WTC11 (cell line): ENCODE results near the gene TNP2. TPM values are rescaled to one million over a fixed set of nuclear protein-coding genes. Genes with fewer than 3 reads are reported as not detected.

Experiments
- ATAC-seq: fragments of 200-7000 bp; cut with Tn5 transposase; 2 replicates; pipeline ENCODE4 v1.10.0; 2021; ENCODE audit warnings: mild to moderate bottlenecking, moderate library complexity
- CTCF ChIA-PET: fragments of 300-600 bp; sonication (Branson Sonifier 250); formaldehyde crosslinking; loops from one replicate; lab custom pipeline; 2021; ENCODE audit warnings: antibody characterized with exemption; lab: Charles Lee
- POLR2A ChIA-PET: fragments of 350-600 bp; sonication (Branson Sonifier 250); formaldehyde crosslinking; loops from one replicate; lab custom pipeline; 2021; ENCODE audit warnings: antibody characterized with exemption; lab: Charles Lee
- DNase-seq: peaks from one replicate; pipeline ENCODE4 v3.0.0; 2021; ENCODE audit warnings: low spot score
- H3K27ac Mint-ChIP-seq: 2 replicates; pipeline ENCODE4 v1.8.0; 2021; ENCODE audit warnings: mixed read lengths
- H3K27me3 Mint-ChIP-seq: 2 replicates; pipeline ENCODE4 v1.8.0; 2021; ENCODE audit warnings: low read depth, mild to moderate bottlenecking, moderate library complexity, mixed read lengths
- H3K36me3 Mint-ChIP-seq: 2 replicates; pipeline ENCODE4 v1.8.0; 2021; ENCODE audit warnings: mixed read lengths
- H3K4me1 Mint-ChIP-seq: 2 replicates; pipeline ENCODE4 v1.8.0; 2022; ENCODE audit warnings: mixed read lengths
- H3K4me3 Mint-ChIP-seq: 2 replicates; pipeline ENCODE4 v1.8.0; 2021; ENCODE audit warnings: mild to moderate bottlenecking, moderate library complexity, mixed read lengths
- H3K9me3 Mint-ChIP-seq: 2 replicates; pipeline ENCODE4 v1.8.0; 2021; ENCODE audit warnings: mixed read lengths
- ATF3 ChIP-seq: sonication (generic); formaldehyde crosslinking; conservative IDR thresholded peaks from 2 replicates; pipeline ENCODE4 v1.8.1; 2022; ENCODE audit warnings: mild to moderate bottlenecking, missing genetic modification reagents
- CREB1 ChIP-seq: sonication (generic); formaldehyde crosslinking; IDR thresholded peaks from 2 replicates; pipeline ENCODE4 v1.8.0; 2023; ENCODE audit warnings: mild to moderate bottlenecking, missing genetic modification reagents
- ELF4 ChIP-seq: sonication (generic); formaldehyde crosslinking; IDR thresholded peaks from 2 replicates; pipeline ENCODE4 v1.8.1; 2022; ENCODE audit warnings: low read depth, mild to moderate bottlenecking, moderate library complexity, missing genetic modification reagents
- EMX1 ChIP-seq: fragments of 250-450 bp; sonication (Bioruptor Pico); IDR thresholded peaks from 2 replicates; pipeline ENCODE4 v1.8.0; 2021; ENCODE audit warnings: mild to moderate bottlenecking
- ERG ChIP-seq: fragments of 250-450 bp; sonication (Bioruptor Pico); IDR thresholded peaks from 2 replicates; pipeline ENCODE4 v1.8.0; 2021; ENCODE audit warnings: mild to moderate bottlenecking
- ESRRA ChIP-seq: sonication (generic); formaldehyde crosslinking; IDR thresholded peaks from 2 replicates; pipeline ENCODE4 v1.8.1; 2022; ENCODE audit warnings: mild to moderate bottlenecking, missing genetic modification reagents, borderline replicate concordance
- FOXP1 ChIP-seq: sonication (generic); formaldehyde crosslinking; IDR thresholded peaks from 2 replicates; pipeline ENCODE4 v1.8.0; 2022; ENCODE audit warnings: missing genetic modification reagents, mild to moderate bottlenecking, moderate library complexity, borderline replicate concordance
- HMGXB4 ChIP-seq: sonication (generic); formaldehyde crosslinking; IDR thresholded peaks from 2 replicates; pipeline ENCODE4 v1.8.1; 2023; ENCODE audit warnings: mild to moderate bottlenecking, moderate library complexity, missing genetic modification reagents
- MYBL2 ChIP-seq: sonication (generic); formaldehyde crosslinking; IDR thresholded peaks from 2 replicates; pipeline ENCODE4 v1.8.1; 2023; ENCODE audit warnings: mild to moderate bottlenecking, moderate library complexity, missing genetic modification reagents
- NFATC4 ChIP-seq: fragments of 250-450 bp; sonication (Bioruptor Pico); IDR thresholded peaks from 2 replicates; pipeline ENCODE4 v1.9.0; 2021; ENCODE audit warnings: mild to moderate bottlenecking
- TCF7 ChIP-seq: sonication (generic); formaldehyde crosslinking; IDR thresholded peaks from 2 replicates; pipeline ENCODE4 v1.8.0; 2022; ENCODE audit warnings: mild to moderate bottlenecking, low read depth, missing genetic modification reagents, moderate library complexity
- ZBTB21 ChIP-seq: sonication (generic); formaldehyde crosslinking; IDR thresholded peaks from 2 replicates; pipeline ENCODE4 v1.8.1; 2023; ENCODE audit warnings: mild to moderate bottlenecking, missing genetic modification reagents, borderline replicate concordance
- ZNF317 ChIP-seq: sonication (generic); formaldehyde crosslinking; IDR thresholded peaks from 2 replicates; pipeline ENCODE4 v1.8.1; 2023; ENCODE audit warnings: low read depth, mild to moderate bottlenecking, moderate library complexity, missing genetic modification reagents, borderline replicate concordance
- ZNF532 ChIP-seq: fragments of 250-450 bp; sonication (Bioruptor Pico); IDR thresholded peaks from 2 replicates; pipeline ENCODE4 v1.9.0; 2021; ENCODE audit warnings: mild to moderate bottlenecking, borderline replicate concordance
- ZNF671 ChIP-seq: fragments of 250-450 bp; sonication (Bioruptor Pico); IDR thresholded peaks from 2 replicates; pipeline ENCODE4 v1.8.0; 2021; ENCODE audit warnings: mild to moderate bottlenecking
- total RNA-seq: library from RNA; stranded (reverse); gene quantifications from 3 replicates; pipeline ENCODE4 v1.2.3, GENCODE V29; 2021

The TNP2 gene
- total RNA-seq, 1 experiment from 2014 or later, result not detected

- TF ChIP-seq ZNF532 (CRISPR knock-in tag), result peak; percentile 7; the same call in 1 of the 2 replicates
- no peak for TF ChIP-seq ZBTB21 (CRISPR knock-in tag)
- 0 out of 2 replicates have a peak, but pooled peaks have one; percentile 21 for TF ChIP-seq NFATC4 (CRISPR knock-in tag)
- no peak for TF ChIP-seq ZNF317 (CRISPR knock-in tag)
- peak; percentile 67; the same call in 1 of the 2 replicates for TF ChIP-seq EMX1 (CRISPR knock-in tag)
Observed at GRCh38 chr16:11250091-11250785, 18.9 kb downstream of the TNP2 start (continued).

GRCh38 chr16:11249233-11250061 lies 19.7 kb downstream of the TNP2 start:
- ATAC-seq, result peak; percentile 10
- 0 out of 2 replicates have a peak, but pooled peaks have one; percentile 34 for TF ChIP-seq TCF7 (CRISPR knock-in tag)
- no peak for TF ChIP-seq HMGXB4 (CRISPR knock-in tag)
- TF ChIP-seq FOXP1 (CRISPR knock-in tag), result peak; percentile 57; the same call in 1 of the 2 replicates
- TF ChIP-seq MYBL2, result peak; percentile 64; the same call in 1 of the 2 replicates
- TF ChIP-seq CREB1 (CRISPR knock-in tag), result no peak
- peak; percentile 64; the same call in 1 of the 2 replicates for TF ChIP-seq ATF3 (CRISPR knock-in tag)
- TF ChIP-seq ZNF671, result 0 out of 2 replicates have a peak, but pooled peaks have one; percentile 4
- peak; percentile 38; the same call in 1 of the 2 replicates for TF ChIP-seq ESRRA (CRISPR knock-in tag)
- no peak for TF ChIP-seq ELF4 (CRISPR knock-in tag)
- no peak for DNase-seq
- Mint-ChIP-seq H3K4me3 (no peak overlapping the region), H3K36me3 (peaks cover 17% of the 10 kb centered on the region), H3K9me3 (no peaks in the 10 kb centered on the region), H3K27ac (peak overlapping the region; percentile 84), H3K4me1 (peaks cover 32% of the 10 kb centered on the region), H3K27me3 (no peaks in the 10 kb centered on the region)
- CTCF ChIA-PET, result interaction anchor here (1.1 kb wide), 1 partner anchor 278 kb away, joined by 4 read pairs; no protein-coding TSS in a partner anchor
- POLR2A ChIA-PET, result interaction anchor here (0.6 kb wide), 1 partner anchor 116 kb away, joined by 5 read pairs; no protein-coding TSS in a partner anchor

GRCh38 chr16:11248133-11248532 lies 21.0 kb downstream of the TNP2 start:
- no peak overlapping the region for H3K4me3 Mint-ChIP-seq
- ATAC-seq (no peak), DNase-seq (no peak)
- no peak overlapping the region for H3K27ac Mint-ChIP-seq
- POLR2A ChIA-PET, result interaction anchor here (0.7 kb wide), 1 partner anchor 8 kb away, joined by 4 read pairs; the partner anchor contains the start of gene SOCS1
- CTCF ChIA-PET, result interaction anchor here (0.9 to 2.7 kb wide), 2 partner anchors 8 to 124 kb away, joined by 3 to 16 read pairs; partner anchors contain the start of gene SOCS1
- H3K36me3 Mint-ChIP-seq, result peaks cover 6% of the 10 kb centered on the region
- H3K4me1 Mint-ChIP-seq, result peaks cover 22% of the 10 kb centered on the region
- TF ChIP-seq ERG (CRISPR knock-in tag), result no peak
- H3K9me3 Mint-ChIP-seq, result no peaks in the 10 kb centered on the region
- no peaks in the 10 kb centered on the region for H3K27me3 Mint-ChIP-seq
